ENCODE results near the gene TRAF7.
A peak's percentile ranks its signal among the peaks of the same experiment; 100 is the strongest.
"Not testable (repeated sequence)": the region's sequence is repeated elsewhere in the genome, so short reads cannot be mapped to it uniquely, and the experiment has no call there.

TRAF7 gene

DNA sequence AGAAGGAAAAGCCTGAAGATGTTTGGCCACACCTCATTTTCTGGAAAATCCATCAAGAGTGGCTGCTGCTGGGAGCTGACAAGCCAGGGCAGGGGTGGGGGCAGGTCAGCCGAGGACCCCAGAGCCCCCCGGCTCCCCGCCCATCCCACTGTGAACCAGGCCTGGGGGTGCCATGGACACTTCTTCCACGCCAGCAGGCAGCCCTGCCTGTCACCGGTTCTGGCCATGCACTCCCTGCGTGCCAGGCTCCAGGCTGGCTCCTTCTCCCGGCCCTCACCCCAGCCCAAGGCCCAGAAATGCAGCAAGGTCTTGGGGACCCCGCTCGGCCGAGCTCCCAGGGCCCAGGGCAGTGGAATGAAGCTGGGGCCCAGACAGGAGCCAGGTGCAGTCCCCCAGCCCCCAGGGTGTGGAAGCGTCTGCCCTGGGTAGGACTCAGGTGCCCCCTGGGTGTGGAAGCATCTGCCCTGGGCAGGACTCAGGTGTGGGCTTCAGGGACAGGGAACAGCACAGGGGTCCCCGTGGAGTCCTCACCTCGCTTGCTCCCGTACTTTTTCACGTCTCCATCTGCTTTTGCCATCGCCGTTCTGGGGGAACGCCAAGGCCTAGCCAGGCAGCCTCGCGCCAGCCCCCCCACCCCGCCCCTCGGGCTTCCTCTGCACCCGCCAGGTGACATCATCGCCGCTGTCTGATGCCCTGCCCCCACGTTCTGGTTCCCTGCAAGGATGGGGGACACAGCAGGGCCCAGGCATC, 32.5 kb upstream of the TRAF7 start:
- DNase-seq: not testable (repeated sequence)

- DNase-seq: not testable (repeated sequence)
Observed at GRCh38 chr16:2123706-2124376, 31.7 kb upstream of the TRAF7 start.

DNA sequence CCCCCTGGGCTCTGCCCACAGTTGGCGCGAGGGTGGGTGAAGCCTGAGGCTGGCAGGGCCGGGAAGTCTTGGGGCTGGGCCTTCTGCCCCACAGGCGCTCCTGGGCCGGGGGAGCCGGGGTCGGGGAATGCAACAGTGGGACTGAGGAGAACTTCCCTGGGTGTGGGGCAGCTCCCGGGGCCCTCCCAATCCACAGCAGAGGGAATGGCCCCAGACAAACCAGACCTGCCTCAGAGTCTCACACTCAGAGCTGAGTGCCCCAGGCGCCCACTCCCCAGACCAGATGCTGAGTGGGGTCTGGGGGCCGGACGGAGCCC, 31.2 kb upstream of the TRAF7 start:
- DNase-seq: not testable (repeated sequence)

GRCh38 chr16:2124694-2125444, 30.7 kb upstream of the TRAF7 start:
- not testable (repeated sequence) for DNase-seq

GRCh38 chr16:2125609-2126008, 30.0 kb upstream of the TRAF7 start:
- DNase-seq: not testable (repeated sequence)

GRCh38 chr16:2126161-2126743, 29.3 kb upstream of the TRAF7 start:
- not testable (repeated sequence) for DNase-seq

DNA sequence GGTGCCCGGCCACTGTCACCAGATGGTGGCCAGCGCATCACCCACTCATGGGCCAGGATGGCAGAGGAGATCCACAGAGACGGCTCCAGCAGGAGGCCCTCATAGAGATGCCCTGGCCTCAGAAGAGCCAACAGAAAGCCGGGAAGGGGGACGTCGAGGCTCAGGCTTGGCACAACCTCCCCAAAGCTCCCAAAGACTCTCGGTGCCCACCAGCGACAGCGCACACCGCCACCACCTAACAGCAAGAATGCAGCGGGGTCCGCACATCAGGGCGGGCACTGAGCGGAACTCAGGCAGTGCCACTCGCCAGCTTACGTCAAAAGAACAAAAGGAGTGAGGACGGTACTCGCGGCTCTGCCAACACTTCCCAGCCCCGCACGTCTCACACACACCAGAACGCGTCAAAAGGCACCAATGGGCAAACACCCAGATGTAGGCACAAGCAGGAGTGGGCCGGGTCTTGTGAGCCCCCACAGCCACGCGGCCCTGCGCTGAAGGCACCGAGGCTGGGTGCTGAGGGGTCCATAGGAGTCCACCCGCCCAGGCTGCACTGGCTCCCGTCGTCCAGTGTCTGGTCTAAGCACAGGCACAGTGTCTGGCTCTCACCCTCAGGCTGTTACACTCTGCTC, 28.5 kb upstream of the TRAF7 start:
- DNase-seq: not testable (repeated sequence)

GRCh38 chr16:2127630-2128280, 27.8 kb upstream of the TRAF7 start:
- DNase-seq: not testable (repeated sequence)

- DNase-seq: not testable (repeated sequence)
Observed at GRCh38 chr16:2129251-2129650, 26.3 kb upstream of the TRAF7 start.

- not testable (repeated sequence) for DNase-seq
Observed at GRCh38 chr16:2129890-2130447, 25.6 kb upstream of the TRAF7 start.

- not testable (repeated sequence) for DNase-seq
Observed at GRCh38 chr16:2133797-2134196, 21.8 kb upstream of the TRAF7 start.

DNA sequence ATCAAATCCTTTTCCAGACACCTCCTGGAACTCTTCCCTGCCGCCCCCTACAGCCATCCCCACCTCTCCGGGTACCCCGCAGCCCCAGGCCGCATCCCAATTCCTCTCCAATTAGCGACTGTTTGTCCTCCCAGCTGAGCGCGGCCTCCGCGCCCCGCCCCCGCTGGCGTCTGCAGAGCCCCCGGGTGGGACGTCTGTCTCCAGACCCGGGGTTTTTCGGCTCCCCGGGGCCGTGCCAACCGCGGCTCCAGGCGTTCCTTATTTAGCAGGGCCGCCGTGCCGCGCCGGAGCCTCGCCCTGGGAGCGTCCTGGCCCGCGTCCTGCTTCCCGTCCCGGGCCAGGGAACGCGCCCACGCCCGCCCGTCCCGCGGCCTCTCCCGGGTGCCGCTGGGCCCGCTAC, 20.5 kb upstream of the TRAF7 start:
- peak; percentile 69 for DNase-seq

DNA sequence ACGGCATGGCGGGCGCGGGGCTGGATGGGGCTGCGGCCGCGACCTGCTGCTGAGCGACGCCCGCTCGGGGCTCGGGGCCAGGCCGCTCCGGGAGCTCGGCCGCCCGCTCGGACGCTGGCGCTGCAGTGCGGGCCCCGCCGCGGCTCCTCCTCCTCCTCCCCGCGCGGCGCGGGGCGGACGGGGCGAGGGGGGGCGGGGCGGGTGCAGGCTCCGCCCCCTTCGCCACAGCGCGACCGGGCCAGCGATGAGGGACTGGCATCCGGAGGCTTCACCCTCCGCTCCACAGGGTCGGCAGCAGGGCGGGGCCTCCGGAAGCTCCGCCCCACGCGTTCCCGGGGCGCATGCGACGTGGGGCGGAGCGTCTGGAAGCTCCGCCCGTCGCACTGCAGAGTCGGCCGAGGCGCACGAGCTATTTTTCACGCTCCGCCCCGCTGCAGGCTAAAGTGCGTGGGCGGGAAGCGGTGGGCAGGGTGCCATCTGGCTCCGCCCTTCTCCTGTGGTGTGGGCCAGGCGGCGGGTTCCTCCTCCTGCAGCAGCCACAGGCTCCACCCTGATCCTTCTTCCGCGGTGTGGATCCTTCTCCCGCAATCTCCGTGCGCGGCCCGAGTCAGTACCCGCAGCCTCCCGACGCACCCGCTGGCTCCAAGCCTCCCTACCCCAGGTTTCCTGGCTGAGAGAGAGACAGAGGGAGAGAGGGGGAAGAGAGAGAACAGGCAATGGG, 19.7 kb upstream of the TRAF7 start, which contains the start of gene PKD1:
Gene PKD1 (minus strand): TSS at position 129 of the 721 bp plus-strand sequence. CDS start 209 bp downstream, outside the sequence.
- DNase-seq: peak; percentile 99

DNA sequence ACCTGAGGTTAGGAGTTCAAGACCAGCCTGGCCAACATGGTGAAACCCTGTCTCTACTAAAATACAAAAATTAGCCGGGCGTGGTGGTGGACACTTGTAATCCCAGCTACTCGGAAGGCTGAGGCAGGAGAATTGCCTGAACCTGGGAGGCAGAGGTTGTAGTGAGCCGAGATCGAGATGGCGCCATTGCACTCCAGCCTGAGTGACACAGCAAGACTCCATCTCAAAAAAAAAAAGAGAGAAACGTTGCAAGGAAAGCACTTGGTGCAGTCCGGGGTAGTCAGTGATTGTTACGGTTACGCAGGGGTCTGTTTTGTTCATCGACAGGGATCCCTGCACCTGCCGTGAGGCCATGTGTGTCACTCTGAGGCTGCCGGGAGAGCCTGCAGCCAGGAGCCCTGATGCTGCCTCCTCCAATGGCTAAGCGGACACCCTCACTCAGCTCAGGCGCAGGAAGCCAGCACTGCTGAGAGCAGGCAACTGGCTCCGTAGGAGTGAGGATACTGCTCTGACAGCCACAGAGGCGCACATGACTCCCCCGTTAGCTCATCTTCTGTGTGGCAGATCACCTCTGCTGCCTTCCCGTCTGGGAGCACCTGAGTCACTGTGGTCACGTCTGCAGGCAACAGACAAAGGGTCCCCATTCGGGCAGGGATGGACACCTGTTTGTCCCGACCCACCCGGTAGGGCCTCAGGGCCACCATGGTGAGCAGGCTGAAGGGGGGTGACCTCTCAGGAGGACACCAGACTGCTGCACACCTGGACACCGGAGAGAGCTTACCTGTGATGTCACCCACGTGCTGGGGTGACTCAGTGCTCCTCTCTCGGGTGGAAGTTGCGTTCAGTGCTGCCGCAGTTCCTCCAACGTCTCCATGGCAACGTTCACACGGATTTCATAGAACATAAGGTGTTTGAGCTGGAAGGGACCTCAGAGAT, 12.4 kb upstream of the TRAF7 start:
- no peak for DNase-seq

DNA sequence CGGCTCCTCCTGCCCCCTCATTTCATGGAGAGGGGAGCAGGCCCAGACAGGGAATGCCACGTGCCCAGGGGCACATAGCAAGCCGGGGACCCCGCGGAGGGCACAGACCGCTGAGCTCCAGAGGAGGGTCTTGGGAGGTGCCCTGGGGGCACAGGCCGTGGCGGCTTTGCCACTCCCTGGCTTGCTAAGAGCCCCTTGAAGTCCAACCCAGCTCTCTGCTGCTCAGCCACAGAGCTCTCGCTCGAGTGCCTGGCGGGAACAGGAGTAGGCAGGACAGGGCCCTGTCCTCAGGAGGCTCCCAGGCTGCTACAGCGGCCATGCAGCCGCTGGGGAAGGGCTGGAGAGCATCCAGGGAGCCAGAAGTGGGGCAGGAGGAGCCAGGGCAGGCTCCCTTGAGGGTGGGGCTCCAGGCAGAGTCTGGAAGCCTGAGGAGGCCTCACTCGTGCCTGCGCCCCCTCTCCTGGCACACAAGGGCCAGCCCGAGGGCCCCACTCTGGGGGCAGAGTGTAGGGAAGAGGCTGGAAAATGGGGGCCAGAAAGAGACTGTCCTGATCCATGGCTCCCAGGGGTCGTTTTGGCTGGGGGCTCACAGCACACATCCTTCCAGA, 11.6 kb upstream of the TRAF7 start:
- no peak for DNase-seq

- DNase-seq: no peak
Observed at GRCh38 chr16:2145843-2146242, 9.7 kb upstream of the TRAF7 start.

DNA sequence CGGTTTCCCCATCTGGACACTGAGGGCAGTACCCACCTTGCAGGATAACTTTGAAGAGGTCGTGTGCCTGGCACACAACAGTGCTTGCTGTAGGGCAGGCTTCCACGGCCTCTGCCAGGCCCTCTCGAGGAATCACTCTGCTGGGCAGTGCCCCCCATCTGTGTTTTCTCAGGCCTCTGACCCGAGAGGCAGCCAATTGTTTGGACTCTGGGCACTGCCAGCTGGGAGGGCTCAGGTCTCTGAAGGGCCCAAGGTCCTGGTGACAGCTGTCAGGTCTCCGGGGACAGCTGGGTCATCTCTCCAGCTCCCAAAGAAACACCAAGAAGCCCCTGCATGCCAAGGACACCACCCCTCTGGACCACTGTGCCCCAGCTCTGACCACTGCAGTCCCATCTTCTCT, 8.2 kb upstream of the TRAF7 start:
- no peak for DNase-seq

DNA sequence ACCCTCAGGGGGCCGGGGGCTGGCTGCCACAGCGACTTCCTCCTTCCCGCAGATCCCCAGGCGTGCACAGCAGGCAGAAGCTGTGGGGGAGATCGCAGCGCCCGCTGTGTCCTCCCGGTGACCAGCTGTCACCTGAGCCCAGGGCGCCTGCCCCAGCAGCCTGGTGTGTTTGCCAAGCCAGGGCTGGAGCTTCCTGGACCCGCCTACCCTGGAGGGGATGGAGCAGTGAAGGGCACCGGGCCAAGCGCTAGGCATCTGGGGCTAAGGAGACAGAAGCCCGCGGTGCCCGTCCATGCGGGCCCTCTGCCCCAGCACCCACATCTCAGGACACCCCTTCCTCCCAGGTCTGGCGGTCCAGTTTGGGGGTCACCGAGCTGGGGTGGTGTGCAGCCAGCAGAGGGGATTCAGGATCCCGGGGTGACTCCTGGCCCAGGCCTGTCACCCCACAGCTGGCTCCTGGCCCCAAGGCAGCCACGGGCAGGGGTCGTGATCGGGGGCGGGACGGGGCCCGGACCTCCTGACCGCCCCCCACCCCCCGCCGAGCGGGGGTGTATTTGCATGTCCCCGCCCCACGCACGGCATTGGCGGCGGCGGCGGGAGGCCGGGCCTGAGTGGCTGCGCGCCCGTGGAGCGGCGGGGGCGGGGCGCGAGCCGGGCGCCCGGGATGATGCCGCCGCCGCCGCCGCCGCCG, 7.5 kb upstream of the TRAF7 start, which contains the start of gene RAB26:
Gene RAB26 (plus strand): TSS at position 645 of the 691 bp plus-strand sequence. CDS start 159 bp downstream, outside the sequence.
- peak; percentile 86 for DNase-seq

Measured in activated effector memory CD4-positive, alpha-beta T cell treated with anti-CD3 and anti-CD28 coated beads, Interleukin-2, amount 50 U/mL, for 16 hours (primary cell).